HG03457 (cell line): ENCODE measurements around the gene ZCRB1.

Experiments used
- ATAC-seq: cut with Tn5 transposase; IDR thresholded peaks from one replicate; pipeline ENCODE4 v1.9.1; 2021; ENCODE audit warnings: moderate number of reproducible peaks; ENCODE audit not compliant: unreplicated experiment

The ZCRB1 gene

DNA sequence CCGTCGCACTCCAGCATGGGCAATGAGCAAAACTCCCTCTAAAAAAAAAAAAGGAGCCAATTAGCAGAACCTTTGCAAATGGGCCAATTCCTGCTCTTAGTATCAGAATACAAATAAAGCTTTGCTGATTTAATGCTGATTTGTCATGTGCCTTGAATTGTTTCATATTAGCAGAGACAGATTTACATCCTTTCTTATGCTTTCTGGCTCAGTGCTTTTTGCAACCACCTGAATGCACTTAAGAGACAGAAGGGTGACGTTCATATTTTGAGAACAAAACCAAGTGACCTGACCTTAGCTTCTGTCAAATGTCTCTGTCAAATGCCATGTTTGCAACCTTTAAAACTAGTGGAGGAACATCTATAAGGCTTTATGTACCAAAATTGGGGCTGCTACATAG, 44.0 kb downstream of the ZCRB1 start:
- no peak for ATAC-seq

DNA sequence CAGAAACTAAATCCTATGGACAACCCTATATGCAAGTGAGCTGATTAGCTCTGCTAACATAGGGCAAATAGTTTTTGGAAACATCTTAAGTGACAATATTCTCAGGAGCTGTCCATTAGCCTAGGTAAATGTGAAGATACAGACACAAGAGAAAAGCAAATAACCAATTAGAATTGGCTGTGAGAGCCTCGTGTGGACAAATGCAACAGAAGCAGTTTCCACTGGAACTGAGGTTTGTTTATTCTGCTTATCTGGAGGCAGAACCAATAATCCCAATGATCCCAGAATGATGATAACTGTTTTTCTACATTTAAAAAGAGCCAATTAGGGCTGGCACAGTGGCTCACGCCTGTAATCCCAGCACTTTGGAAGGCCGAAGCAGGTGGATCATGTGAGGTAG, 44.6 kb downstream of the ZCRB1 start:
- ATAC-seq: no peak

DNA sequence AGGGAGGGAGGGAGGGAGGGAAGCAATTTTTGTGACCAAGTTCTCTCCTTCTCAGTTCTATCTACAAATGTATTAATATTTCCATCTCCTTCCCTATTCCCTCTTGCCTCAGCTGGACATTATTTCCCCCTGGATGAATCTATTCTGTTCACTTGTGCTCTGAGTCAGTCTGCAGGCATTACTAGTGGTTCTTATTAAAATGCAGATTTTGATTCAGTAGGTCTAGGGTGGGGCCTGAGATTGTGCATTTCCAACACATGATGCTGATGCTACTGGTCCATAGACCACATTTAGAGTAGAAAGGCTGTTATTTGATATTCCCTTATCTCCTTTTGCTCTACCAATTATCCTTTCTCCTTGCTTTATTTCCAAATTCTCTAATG, 47.8 kb downstream of the ZCRB1 start:
- no peak for ATAC-seq

GRCh38 chr12:42277396-42278127, 48.3 kb downstream of the ZCRB1 start:
- no peak for ATAC-seq

DNA sequence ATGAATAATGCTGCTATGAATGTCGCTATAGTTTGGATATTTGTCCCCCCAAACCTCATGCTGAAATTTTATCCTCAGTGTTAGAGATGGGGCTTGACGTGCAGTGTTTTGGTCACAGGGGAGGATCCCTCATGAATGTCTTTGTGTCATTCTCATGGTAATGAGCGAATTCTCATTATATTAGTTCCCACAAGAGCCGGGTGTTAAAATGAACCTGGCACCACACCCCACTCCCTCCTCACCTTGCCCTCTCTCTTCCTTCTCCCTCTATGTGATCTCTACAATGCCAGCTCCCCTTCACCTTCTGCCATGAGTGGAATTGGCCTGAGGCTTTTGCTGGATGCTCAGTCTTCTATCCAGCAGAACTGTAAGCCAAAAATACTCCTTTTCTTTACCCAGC, 50.4 kb downstream of the ZCRB1 start:
- no peak for ATAC-seq

GRCh38 chr12:42273706-42274105, 52.2 kb downstream of the ZCRB1 start:
- no peak for ATAC-seq

- no peak for ATAC-seq
Observed at GRCh38 chr12:42270596-42270995, 55.3 kb downstream of the ZCRB1 start.

GRCh38 chr12:42267413-42268190, 58.3 kb downstream of the ZCRB1 start:
- no peak for ATAC-seq

DNA sequence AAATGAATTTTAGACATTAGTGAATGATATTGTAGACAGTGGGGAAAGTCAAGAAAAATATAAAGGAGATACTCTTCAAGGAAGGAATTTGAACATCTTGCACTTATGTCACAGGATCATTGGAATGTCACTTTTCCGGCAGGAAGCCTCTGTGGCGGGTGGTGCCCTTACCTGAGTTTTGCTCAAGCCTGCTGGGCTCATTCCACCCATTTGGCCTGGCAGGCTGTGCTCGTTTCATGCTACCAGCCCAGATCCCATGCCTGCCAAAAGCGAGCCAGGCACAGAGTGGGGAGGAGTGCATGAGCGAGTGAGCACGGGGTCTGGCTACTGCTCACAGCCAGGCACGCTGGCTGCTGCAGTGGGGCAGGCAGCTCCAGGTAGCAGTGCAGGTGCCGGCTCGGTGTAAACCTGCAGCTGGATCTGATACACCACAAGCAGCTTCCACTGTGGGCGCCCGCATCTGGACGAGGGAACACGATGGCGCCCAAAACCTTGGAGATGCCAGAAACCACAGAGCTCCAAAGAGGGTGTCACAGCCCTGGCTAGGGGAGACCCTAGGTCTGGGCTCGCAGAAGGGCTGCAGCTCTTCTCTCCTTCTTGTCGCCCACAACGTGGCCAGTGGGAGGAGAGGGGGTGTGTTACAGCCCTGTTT, 59.2 kb downstream of the ZCRB1 start:
- no peak for ATAC-seq

DNA sequence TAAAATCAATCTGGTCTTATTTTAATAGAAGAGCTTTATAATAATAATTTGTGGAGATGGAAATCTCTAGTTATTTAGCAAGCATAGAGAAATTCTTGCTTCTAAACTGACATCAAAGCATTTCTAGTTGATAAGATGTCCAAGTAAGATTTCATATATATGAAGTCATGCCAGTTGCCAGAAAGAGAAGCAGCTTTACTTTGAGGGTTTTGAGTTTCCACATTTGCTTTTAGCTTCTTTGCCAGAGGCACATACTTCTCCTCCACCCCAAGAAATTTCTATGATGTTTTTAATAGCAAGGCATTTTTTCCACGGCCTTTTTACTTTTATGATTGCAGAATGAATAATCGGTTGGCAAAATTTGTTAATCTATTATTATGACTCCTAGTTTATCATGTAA, 63.6 kb downstream of the ZCRB1 start:
- no peak for ATAC-seq
